ENCODE results near the gene BRD1. TPM values are rescaled to one million over a fixed set of nuclear protein-coding genes. Genes with fewer than 3 reads are reported as not detected.

The BRD1 gene
- total and polyA plus RNA-seq, 2 experiments from 2014 or later = 25.0 to 25.9 TPM

- Histone ChIP-seq H4K20me1 (ENCODE audit: insufficient read depth, poor library complexity, severe bottlenecking) (peaks cover 3% of the 10 kb centered on the region), H3K4me1 (ENCODE audit: insufficient read depth) (no peaks in the 10 kb centered on the region), H3K4me3 (no peak overlapping the region), H3K79me2 (peaks cover 97% of the 10 kb centered on the region), H3K36me3 (replicated peaks; ENCODE audit: insufficient read depth, low read depth) (no peaks in the 10 kb centered on the region), H2AFZ (no peak overlapping the region), H3K27me3 (no peaks in the 10 kb centered on the region), H3K9me3 (ENCODE audit: low read depth) (peaks cover 7% of the 10 kb centered on the region), H3K27ac (no peak overlapping the region), H3K9me2 (replicated peaks; ENCODE audit: insufficient read depth) (no peaks in the 10 kb centered on the region), H3K4me2 (no peak overlapping the region)
- whole genome bisulfite sequencing (ENCODE audit: low lambda C conversion rate, missing lambda C conversion rate) = 100% methylated on average over 4 of the region's 4 CpGs
- DNase-seq (ENCODE audit: low spot score) = no peak
- TF ChIP-seq EZH2phosphoT487 (IDR thresholded peaks at IDR 0.05; ENCODE audit: low read depth, severe bottlenecking, unreplicated experiment) (no peak), EZH2 (IDR thresholded peaks at IDR 0.05; ENCODE audit: borderline replicate concordance) (no peak), CTCF (IDR thresholded peaks at IDR 0.05; ENCODE audit: poor library complexity) (no peak)
These were observed 43.8 kb upstream of the BRD1 start for GRCh38 chr22:49871482-49871881.

DNA sequence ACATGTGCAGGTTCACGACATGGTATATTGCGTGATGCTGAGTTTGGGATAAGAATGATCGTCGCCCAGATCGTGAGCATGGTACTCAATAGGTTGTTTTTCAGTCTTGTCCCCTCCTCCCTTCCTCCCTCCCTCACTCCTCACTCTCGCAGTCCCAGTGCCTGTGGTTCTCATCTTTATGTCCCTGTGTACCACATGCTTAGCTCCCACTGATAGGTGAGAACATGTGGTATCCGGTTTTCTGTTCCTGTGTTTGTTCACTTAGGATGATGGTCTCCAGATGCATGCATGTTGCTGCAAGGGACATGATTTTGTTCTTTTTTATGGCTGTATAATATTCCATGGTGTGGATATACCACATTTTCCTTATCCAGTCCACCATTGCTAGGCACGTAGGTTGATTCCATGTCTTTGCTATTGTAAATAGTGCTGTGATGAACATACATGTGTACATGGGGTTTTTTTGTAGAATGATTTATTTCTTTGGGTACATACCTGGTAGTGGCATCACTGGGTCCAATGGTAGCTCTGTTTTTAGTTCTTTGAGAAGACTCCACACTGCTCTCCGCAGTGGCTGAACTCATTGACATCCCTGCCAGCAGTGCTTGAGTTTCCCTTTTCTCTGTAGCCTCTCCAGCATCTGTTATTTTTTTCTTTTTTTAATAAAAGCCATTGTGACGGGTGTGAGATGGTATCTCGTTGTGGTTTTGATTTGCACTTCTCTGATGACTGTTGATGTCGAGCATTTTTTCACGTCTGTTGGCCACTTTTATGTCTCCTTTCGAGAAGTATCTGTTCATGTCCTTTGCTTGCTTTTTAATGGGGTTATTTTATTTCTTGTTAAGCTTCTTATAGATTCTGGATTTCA is 42.4 kb upstream of the BRD1 start:
- no peak for TF ChIP-seq EZH2phosphoT487 (IDR thresholded peaks at IDR 0.05; ENCODE audit: low read depth, severe bottlenecking, unreplicated experiment)
- Histone ChIP-seq H3K9me3 (ENCODE audit: low read depth) (peaks cover 11% of the 10 kb centered on the region), H3K36me3 (replicated peaks; ENCODE audit: insufficient read depth, low read depth) (no peaks in the 10 kb centered on the region), H3K4me2 (no peak overlapping the region), H4K20me1 (ENCODE audit: insufficient read depth, poor library complexity, severe bottlenecking) (peaks cover 3% of the 10 kb centered on the region), H3K79me2 (peaks cover 99% of the 10 kb centered on the region), H3K27ac (no peak overlapping the region), H3K4me1 (ENCODE audit: insufficient read depth) (no peaks in the 10 kb centered on the region), H3K9me2 (replicated peaks; ENCODE audit: insufficient read depth) (no peaks in the 10 kb centered on the region), H2AFZ (no peak overlapping the region), H3K4me3 (no peak overlapping the region), H3K27me3 (no peaks in the 10 kb centered on the region)
- 91% methylated on average over 14 of the region's 14 CpGs for WGBS (ENCODE audit: low lambda C conversion rate, missing lambda C conversion rate)
- no peak for DNase-seq (ENCODE audit: low spot score)

DNA sequence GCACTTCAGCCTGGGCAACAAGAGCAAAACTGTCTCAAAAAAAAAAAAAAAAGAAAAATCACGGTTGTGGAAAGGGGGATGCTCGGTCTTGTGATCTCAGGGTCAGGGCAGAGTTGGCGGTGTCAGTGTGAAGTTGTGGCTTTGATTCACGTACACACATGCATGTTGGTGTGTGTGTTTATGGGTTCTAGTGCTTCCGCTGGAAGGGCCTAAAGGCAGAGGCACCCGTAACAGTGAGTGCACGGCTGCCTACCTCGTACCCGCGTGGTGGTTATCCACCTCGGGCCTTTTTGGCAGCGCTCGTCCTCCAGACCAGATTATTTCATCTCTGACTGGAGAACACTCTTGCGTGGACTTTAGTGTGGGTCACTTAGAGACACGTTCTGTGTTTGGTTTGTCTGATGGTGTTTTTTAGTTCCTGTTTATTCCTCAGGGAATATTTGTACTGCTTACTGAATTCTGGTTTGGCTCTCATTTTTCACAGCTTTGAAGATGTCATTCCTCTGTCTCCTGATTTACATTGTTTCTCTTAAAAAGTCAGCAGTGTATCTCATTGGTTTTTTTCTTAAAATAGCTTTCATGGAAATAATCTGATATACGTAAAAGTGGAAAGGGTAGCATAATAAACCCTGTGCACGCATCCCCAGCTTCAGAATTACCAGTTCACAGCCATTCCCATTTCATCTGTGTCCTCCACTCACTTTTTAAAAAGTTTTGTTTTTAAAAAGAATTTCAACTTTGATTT is 41.6 kb upstream of the BRD1 start:
- Histone ChIP-seq H3K27me3 (no peaks in the 10 kb centered on the region), H3K4me1 (ENCODE audit: insufficient read depth) (no peaks in the 10 kb centered on the region), H3K79me2 (peaks cover 99% of the 10 kb centered on the region), H3K4me3 (no peak overlapping the region), H3K4me2 (no peak overlapping the region), H4K20me1 (ENCODE audit: insufficient read depth, poor library complexity, severe bottlenecking) (peaks cover 3% of the 10 kb centered on the region), H3K9me2 (replicated peaks; ENCODE audit: insufficient read depth) (no peaks in the 10 kb centered on the region), H3K36me3 (replicated peaks; ENCODE audit: insufficient read depth, low read depth) (no peaks in the 10 kb centered on the region), H3K27ac (no peak overlapping the region), H3K9me3 (ENCODE audit: low read depth) (peaks cover 11% of the 10 kb centered on the region), H2AFZ (no peak overlapping the region)
- TF ChIP-seq EZH2phosphoT487 (IDR thresholded peaks at IDR 0.05; ENCODE audit: low read depth, severe bottlenecking, unreplicated experiment) = no peak
- TF ChIP-seq CTCF (IDR thresholded peaks at IDR 0.05; ENCODE audit: poor library complexity) = no peak
- no peak for TF ChIP-seq EZH2 (IDR thresholded peaks at IDR 0.05; ENCODE audit: borderline replicate concordance)
- DNase-seq (ENCODE audit: low spot score) = no peak
- 91% methylated on average over 17 of the region's 17 CpGs for WGBS (ENCODE audit: low lambda C conversion rate, missing lambda C conversion rate)
